Measurements from ENCODE around the gene PDE4A. TPM values are rescaled to one million over a fixed set of nuclear protein-coding genes. Genes with fewer than 3 reads are reported as not detected.
A peak's percentile ranks its signal among the peaks of the same experiment; 100 is the strongest.

The PDE4A gene
- total RNA-seq, 1 experiment from 2014 or later = 0.20 TPM

GRCh38 chr19:10491472-10492047, 71.2 kb downstream of the PDE4A start:
- no peak for DNase-seq (ENCODE audit: low read depth)
- in situ Hi-C loops (cut with HindIII; ENCODE audit: low pct_unique_long_range_greater_than_20kb, low sequenced_read_pairs) = no loop called here

GRCh38 chr19:10497371-10497770, 77.0 kb downstream of the PDE4A start:
- no peak for DNase-seq (ENCODE audit: low read depth)
- in situ Hi-C loops (cut with HindIII; ENCODE audit: low pct_unique_long_range_greater_than_20kb, low sequenced_read_pairs) = no loop called here

GRCh38 chr19:10499550-10500246, 79.4 kb downstream of the PDE4A start:
- in situ Hi-C loops (cut with HindIII; ENCODE audit: low pct_unique_long_range_greater_than_20kb, low sequenced_read_pairs) = no loop called here
- no peak for DNase-seq (ENCODE audit: low read depth)

- in situ Hi-C loops (cut with HindIII; ENCODE audit: low pct_unique_long_range_greater_than_20kb, low sequenced_read_pairs) = no loop called here
- DNase-seq (ENCODE audit: low read depth) = no peak
These were observed 79.9 kb downstream of the PDE4A start for GRCh38 chr19:10500247-10500592.

- in situ Hi-C loops (cut with HindIII; ENCODE audit: low pct_unique_long_range_greater_than_20kb, low sequenced_read_pairs) = no loop called here
- peak; percentile 68 for DNase-seq (ENCODE audit: low read depth)
These were observed 81.7 kb downstream of the PDE4A start for GRCh38 chr19:10501971-10502523.

- in situ Hi-C loops (cut with HindIII; ENCODE audit: low pct_unique_long_range_greater_than_20kb, low sequenced_read_pairs) = no loop called here
- peak; percentile 82 for DNase-seq (ENCODE audit: low read depth)
These were observed 82.2 kb downstream of the PDE4A start for GRCh38 chr19:10502524-10503001.

- in situ Hi-C loops (cut with HindIII; ENCODE audit: low pct_unique_long_range_greater_than_20kb, low sequenced_read_pairs) = no loop called here
- DNase-seq (ENCODE audit: low read depth) = peak; percentile 46
These were observed 82.9 kb downstream of the PDE4A start, which contains the start of gene KEAP1 for GRCh38 chr19:10503002-10503789. Gene KEAP1, minus strand, starts transcription at chr19:10503356. Its CDS starts 3,323 bp downstream, at chr19:10500033.

GRCh38 chr19:10505583-10506229, 85.4 kb downstream of the PDE4A start:
- in situ Hi-C loops (cut with HindIII; ENCODE audit: low pct_unique_long_range_greater_than_20kb, low sequenced_read_pairs) = no loop called here
- DNase-seq (ENCODE audit: low read depth) = no peak

- in situ Hi-C loops (cut with HindIII; ENCODE audit: low pct_unique_long_range_greater_than_20kb, low sequenced_read_pairs) = no loop called here
- no peak for DNase-seq (ENCODE audit: low read depth)
These were observed 87.7 kb downstream of the PDE4A start for GRCh38 chr19:10508036-10508435.

- in situ Hi-C loops (cut with HindIII; ENCODE audit: low pct_unique_long_range_greater_than_20kb, low sequenced_read_pairs) = no loop called here
- DNase-seq (ENCODE audit: low read depth) = no peak
These were observed 88.4 kb downstream of the PDE4A start for GRCh38 chr19:10508707-10509106.

- no peak for DNase-seq (ENCODE audit: low read depth)
- in situ Hi-C loops (cut with HindIII; ENCODE audit: low pct_unique_long_range_greater_than_20kb, low sequenced_read_pairs) = no loop called here
These were observed 90.0 kb downstream of the PDE4A start for GRCh38 chr19:10510301-10510802.

GRCh38 chr19:10513223-10513622, 92.9 kb downstream of the PDE4A start:
- no peak for DNase-seq (ENCODE audit: low read depth)
- in situ Hi-C loops (cut with HindIII; ENCODE audit: low pct_unique_long_range_greater_than_20kb, low sequenced_read_pairs) = no loop called here

- DNase-seq (ENCODE audit: low read depth) = no peak
- in situ Hi-C loops (cut with HindIII; ENCODE audit: low pct_unique_long_range_greater_than_20kb, low sequenced_read_pairs) = no loop called here
These were observed 94.1 kb downstream of the PDE4A start for GRCh38 chr19:10514211-10515145.

GRCh38 chr19:10516064-10516385, 95.7 kb downstream of the PDE4A start:
- in situ Hi-C loops (cut with HindIII; ENCODE audit: low pct_unique_long_range_greater_than_20kb, low sequenced_read_pairs) = no loop called here

GRCh38 chr19:10516671-10517286, 96.4 kb downstream of the PDE4A start:
- in situ Hi-C loops (cut with HindIII; ENCODE audit: low pct_unique_long_range_greater_than_20kb, low sequenced_read_pairs) = no loop called here
- DNase-seq (ENCODE audit: low read depth) = no peak

More at GRCh38 chr19:10516064-10516385, 95.7 kb downstream of the PDE4A start:
- DNase-seq (ENCODE audit: low read depth) = no peak

GRCh38 chr19:10517361-10517759, 97.0 kb downstream of the PDE4A start, which contains the start of gene S1PR5:
Gene S1PR5, minus strand, starts transcription at chr19:10517447. Its CDS starts 2,436 bp downstream, at chr19:10515011.
- in situ Hi-C loops (cut with HindIII; ENCODE audit: low pct_unique_long_range_greater_than_20kb, low sequenced_read_pairs) = no loop called here
- DNase-seq (ENCODE audit: low read depth) = peak; percentile 60
